HG02981 (cell line): Measurements from ENCODE around the gene MUC4.

ENCODE experiments used
- ATAC-seq: cut with Tn5 transposase; IDR thresholded peaks from one replicate; pipeline ENCODE4 v1.9.1; 2021; ENCODE audit warnings: mild to moderate bottlenecking, moderate library complexity; ENCODE audit not compliant: unreplicated experiment

The MUC4 gene

GRCh38 chr3:195705081-195705991, 106.4 kb downstream of the MUC4 start:
- no peak for ATAC-seq

- no peak for ATAC-seq
These were observed 107.2 kb downstream of the MUC4 start for GRCh38 chr3:195704433-195704999.

- no peak for ATAC-seq
These were observed 108.0 kb downstream of the MUC4 start for GRCh38 chr3:195703776-195704175.

- no peak for ATAC-seq
These were observed 110.5 kb downstream of the MUC4 start for GRCh38 chr3:195701042-195701915.

DNA sequence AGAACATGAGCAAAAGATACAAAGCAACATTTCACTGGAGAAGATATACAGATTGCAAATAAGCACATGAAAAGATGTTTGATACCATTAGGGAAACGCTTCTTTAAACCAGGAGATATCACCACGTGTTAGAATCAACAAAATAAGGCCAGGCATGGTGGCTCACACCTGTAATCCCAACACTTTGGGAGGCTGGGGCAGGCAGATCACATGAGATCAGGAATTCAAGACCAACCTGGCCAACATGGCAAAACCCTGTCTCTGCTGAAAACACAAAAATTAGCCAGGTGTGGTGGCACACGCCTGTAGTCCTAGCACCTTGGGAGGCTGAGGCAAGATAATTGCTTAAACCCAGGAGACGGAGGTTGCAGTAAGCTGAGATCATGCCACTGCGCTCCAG, 111.4 kb downstream of the MUC4 start:
- ATAC-seq: no peak

DNA sequence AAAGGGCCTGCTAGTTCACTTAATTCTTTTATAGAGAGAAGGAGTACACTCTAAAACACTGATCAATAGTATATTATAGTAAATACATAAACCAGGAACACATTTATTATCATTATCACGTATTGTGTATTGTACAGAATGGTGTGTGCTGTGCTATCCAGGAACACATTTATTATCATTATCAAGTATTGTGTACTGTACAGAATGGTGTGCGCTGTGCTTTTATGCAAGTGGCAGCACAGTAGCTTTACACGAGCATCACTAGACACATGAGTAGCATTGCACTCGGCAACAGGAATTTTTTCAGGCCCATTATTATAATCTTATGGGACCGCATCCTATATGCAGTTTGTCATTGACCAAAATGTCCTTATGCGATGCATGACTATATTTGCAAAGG, 111.9 kb downstream of the MUC4 start:
- no peak for ATAC-seq

DNA sequence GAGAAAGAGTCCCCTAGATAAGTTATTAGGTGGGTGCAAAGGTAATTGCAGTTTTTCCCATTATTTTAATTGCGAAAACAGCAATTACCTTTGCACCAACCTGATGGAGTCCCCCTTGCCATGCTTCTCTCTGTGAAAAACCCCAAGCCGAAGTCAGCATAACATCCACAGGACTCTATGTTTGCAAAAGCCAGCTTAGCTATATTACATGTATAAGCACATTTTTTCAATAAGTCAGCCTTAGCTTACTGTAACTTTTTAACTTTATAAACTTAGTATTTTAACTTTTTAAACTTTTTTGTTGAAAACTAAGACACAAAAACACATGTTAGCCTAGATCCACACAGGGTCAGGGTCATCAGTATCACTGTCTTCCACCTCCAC, 112.3 kb downstream of the MUC4 start:
- ATAC-seq: no peak

DNA sequence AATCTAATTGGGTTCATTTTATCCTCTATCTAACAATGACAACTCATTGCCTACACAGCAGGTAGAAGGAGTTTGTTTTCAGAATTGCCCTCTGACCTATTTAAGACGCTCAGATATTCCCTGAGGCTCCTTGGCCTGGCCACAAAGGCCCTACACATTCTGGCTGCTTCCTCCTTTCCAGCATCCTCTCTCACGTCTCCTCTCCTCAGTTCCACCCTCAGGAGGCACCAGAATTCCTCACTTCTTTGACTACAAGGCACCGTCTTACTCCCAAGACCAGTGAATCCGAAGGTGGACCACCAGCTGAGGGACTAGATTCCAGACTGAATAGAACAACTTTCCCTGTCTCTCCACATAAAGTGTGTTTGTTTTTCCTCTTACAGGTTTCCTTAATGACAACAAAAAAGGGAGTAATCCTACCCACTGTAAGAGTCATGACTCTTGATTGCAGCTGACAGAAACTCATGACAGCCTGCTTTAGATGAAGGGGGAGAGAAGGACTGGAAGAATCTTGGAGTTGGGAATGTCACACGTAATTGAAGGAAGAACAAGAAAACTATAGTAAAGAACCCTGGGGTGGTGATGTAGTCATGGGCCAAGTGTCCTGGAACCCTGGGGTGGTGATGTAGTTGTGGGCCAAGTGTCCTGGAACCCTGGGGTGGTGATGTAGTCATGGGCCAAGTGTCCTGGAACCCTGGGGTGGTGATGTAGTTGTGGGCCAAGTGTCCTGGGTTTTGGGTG, 112.9 kb downstream of the MUC4 start:
- ATAC-seq: no peak

- no peak for ATAC-seq
These were observed 113.4 kb downstream of the MUC4 start for GRCh38 chr3:195698325-195698646.

GRCh38 chr3:195697582-195698324, 114.0 kb downstream of the MUC4 start:
- ATAC-seq: no peak
